IMR-90 (cell line): ENCODE data around the gene PLD2. TPM values are rescaled to one million over a fixed set of nuclear protein-coding genes. Genes with fewer than 3 reads are reported as not detected.

Source experiments
- ATAC-seq: fragments of 200-7000 bp; cut with Tn5 transposase; 2 replicates; pipeline ENCODE4 v1.9.1; 2020; ENCODE audit warnings: low read depth, mild to moderate bottlenecking, moderate library complexity
- BruUV-seq: library from RNA; stranded (reverse); fragments of 400-500 nt; replicated peaks from 2 replicates; lab custom pipeline; 2021; lab: Mats Ljungman, UMichigan
- CTCF ChIA-PET: fragments of 300-600 bp; formaldehyde crosslinking; extraction: SDS; loops from one replicate; lab custom pipeline; 2021; ENCODE audit warnings: antibody characterized with exemption; lab: Yijun Ruan, JAX
- POLR2A ChIA-PET: fragments of 300-600 bp; sonication (Branson Sonifier 250); formaldehyde crosslinking; loops from one replicate; lab custom pipeline; 2022; ENCODE audit warnings: antibody characterized with exemption; ENCODE audit not compliant: unreplicated experiment; lab: Charles Lee
- DNase-seq: peaks from one replicate; pipeline ENCODE4 v3.0.0; 2013
- H2AFZ ChIP-seq: replicated peaks from 2 replicates; pipeline ENCODE3; 2013; ENCODE audit warnings: low read length, mild to moderate bottlenecking; ENCODE audit not compliant: poor library complexity
- H2AK5ac ChIP-seq: 2 replicates; pipeline ENCODE4 v1.6.1; 2013; ENCODE audit warnings: low read depth, low read length, inconsistent platforms
- H2AK9ac ChIP-seq: replicated peaks from 2 replicates; pipeline ENCODE3; 2013; ENCODE audit warnings: mild to moderate bottlenecking, low read depth, low read length, moderate library complexity; ENCODE audit not compliant: poor library complexity
- H2BK120ac ChIP-seq: 2 replicates; pipeline ENCODE4 v1.6.1; 2013; ENCODE audit warnings: low read depth, low read length, inconsistent platforms
- H2BK15ac ChIP-seq: 3 replicates; pipeline ENCODE4 v1.6.1; 2013; ENCODE audit warnings: low read depth, low read length, inconsistent platforms
- H2BK20ac ChIP-seq: 2 replicates; pipeline ENCODE4 v1.6.1; 2013; ENCODE audit warnings: low read depth, mild to moderate bottlenecking, inconsistent platforms, low read length, moderate library complexity
- H2BK5ac ChIP-seq: 2 replicates; pipeline ENCODE4 v1.6.1; 2013; ENCODE audit warnings: mild to moderate bottlenecking, low read depth, low read length, inconsistent platforms; ENCODE audit not compliant: poor library complexity, severe bottlenecking
- H3K14ac ChIP-seq: replicated peaks from 2 replicates; pipeline ENCODE4 v1.6.1; 2013; ENCODE audit warnings: low read depth, low read length, inconsistent platforms
- H3K18ac ChIP-seq: 2 replicates; pipeline ENCODE4 v1.6.1; 2013; ENCODE audit warnings: low read depth, low read length, control low read depth
- H3K23ac ChIP-seq: 2 replicates; pipeline ENCODE4 v1.6.1; 2013; ENCODE audit warnings: low read depth, low read length, inconsistent platforms
- H3K27ac ChIP-seq: 2 replicates; pipeline ENCODE4 v1.5.1; 2013; ENCODE audit warnings: mild to moderate bottlenecking, control low read depth, low read length; ENCODE audit not compliant: insufficient read depth
- H3K27me3 ChIP-seq: 2 replicates; pipeline ENCODE4 v1.6.1; 2013; ENCODE audit warnings: low read length; ENCODE audit not compliant: control insufficient read depth, insufficient read depth
- H3K36me3 ChIP-seq: 2 replicates; pipeline ENCODE4 v1.6.1; 2013; ENCODE audit warnings: low read length, mixed read lengths; ENCODE audit not compliant: control insufficient read depth, insufficient read depth
- H3K4ac ChIP-seq: 2 replicates; pipeline ENCODE4 v1.6.1; 2013; ENCODE audit warnings: low read depth, low read length, inconsistent platforms
- H3K4me1 ChIP-seq: 2 replicates; pipeline ENCODE4 v1.6.1; 2013; ENCODE audit warnings: low read length, mixed read lengths; ENCODE audit not compliant: control insufficient read depth, insufficient read depth
- H3K4me2 ChIP-seq: 2 replicates; pipeline ENCODE4 v1.6.1; 2013; ENCODE audit warnings: low read depth, mild to moderate bottlenecking, control low read depth, low read length, moderate library complexity
- H3K4me3 ChIP-seq: 2 replicates; pipeline ENCODE4 v1.5.1; 2013; ENCODE audit warnings: low read depth, mild to moderate bottlenecking, control low read depth, low read length, moderate library complexity; ENCODE audit not compliant: insufficient read depth
- H3K56ac ChIP-seq: 2 replicates; pipeline ENCODE4 v1.6.1; 2013; ENCODE audit warnings: low read length, inconsistent platforms; ENCODE audit not compliant: insufficient read depth; ENCODE audit errors: extremely low read depth
- H3K79me1 ChIP-seq, 2 experiments: 2 replicates each; pipeline ENCODE4 v1.6.1; 2013; ENCODE audit warnings: low read length in 2 of 2, inconsistent platforms in 1 of 2, low read depth in 1 of 2
- H3K9ac ChIP-seq: 2 replicates; pipeline ENCODE4 v1.6.1; 2013; ENCODE audit warnings: low read depth, low read length, control low read depth
- H3K9me1 ChIP-seq: 2 replicates; pipeline ENCODE4 v1.6.1; 2013; ENCODE audit warnings: low read length, inconsistent platforms; ENCODE audit not compliant: insufficient read depth
- H3K9me3 ChIP-seq: 2 replicates; pipeline ENCODE4 v1.6.1; 2013; ENCODE audit warnings: low read length; ENCODE audit not compliant: control insufficient read depth, insufficient read depth
- H4K20me1 ChIP-seq: 2 replicates; pipeline ENCODE4 v1.6.1; 2013; ENCODE audit warnings: low read length, inconsistent platforms; ENCODE audit not compliant: insufficient read depth
- H4K5ac ChIP-seq: 2 replicates; pipeline ENCODE4 v1.6.1; 2013; ENCODE audit warnings: mild to moderate bottlenecking, low read depth, low read length, control low read depth
- H4K8ac ChIP-seq, 2 experiments: 2 replicates each; pipeline ENCODE4 v1.6.1; 2013; ENCODE audit warnings: low read depth in 2 of 2, low read length in 2 of 2, control low read depth in 1 of 2, inconsistent platforms in 1 of 2
- H4K91ac ChIP-seq: 2 replicates; pipeline ENCODE4 v1.6.1; 2013; ENCODE audit warnings: low read depth, low read length, inconsistent platforms; ENCODE audit not compliant: insufficient read depth
- CHD1 ChIP-seq: IDR thresholded peaks from 2 replicates; pipeline ENCODE4 v1.6.1; 2012; ENCODE audit warnings: low read depth, low read length, improper control_type of control experiment
- MAZ ChIP-seq: IDR thresholded peaks from 2 replicates; pipeline ENCODE4 v1.6.1; 2012; ENCODE audit warnings: low read depth, mild to moderate bottlenecking, low read length, improper control_type of control experiment, moderate library complexity, borderline replicate concordance
- RAD21 ChIP-seq: IDR thresholded peaks from 2 replicates; pipeline ENCODE4 v1.6.1; 2012; ENCODE audit warnings: low read length, improper control_type of control experiment
- SMC3 ChIP-seq: fragments of 150-350 bp; IDR thresholded peaks from 2 replicates; pipeline ENCODE4 v1.6.1; 2016; ENCODE audit warnings: low read depth, mild to moderate bottlenecking, antibody characterized with exemption, low read length, moderate library complexity
- WGBS, 2 experiments: methylation state at CpG; one replicate each; pipeline versions ENCODE4 v1.1.5 to v1.1.7; 2013; ENCODE audit warnings: missing lambda C conversion rate in 2 of 2; ENCODE audit not compliant: insufficient read length in 1 of 2; ENCODE audit errors: extremely low coverage in 2 of 2; 5-methylcytosine and 5-hydroxymethylcytosine counted together
- dilution Hi-C: fragments of 300-500 bp; cut with HindIII; formaldehyde crosslinking; loops from one replicate; pipeline ENCODE4 v1.14.3; 2018; ENCODE audit warnings: low sequenced_read_pairs; ENCODE audit not compliant: unreplicated experiment
- in situ Hi-C: fragments of 300-500 bp; cut with MboI; formaldehyde crosslinking; loops from 3 replicates; pipeline ENCODE4 v1.14.3; 2019; ENCODE audit warnings: low sequenced_read_pairs, inconsistent platforms, mixed read lengths
- intact Hi-C: fragments of 100-400 bp; cut with micrococcal nuclease; formaldehyde crosslinking; loops from 2 replicates; pipeline ENCODE4 v1.10.0; 2022
- polyA plus RNA-seq, 3 experiments: library from polyadenylated mRNA; depleted of rRNA; stranded (reverse); fragments of >200 nt; gene quantifications; 2 replicates each; pipeline ENCODE4 v1.2.3, GENCODE V29; 2012; ENCODE audit warnings: low replicate concordance in 1 of 3
- total RNA-seq: library from RNA; depleted of rRNA; stranded (reverse); fragments of >200 nt; gene quantifications from 2 replicates; pipeline ENCODE4 v1.2.3, GENCODE V29; 2012
- TF ChIP-seq, protein P1 (sequence below): conservative IDR thresholded peaks from 2 replicates; pipeline ENCODE4 v1.5.1; 2012; ENCODE audit warnings: mild to moderate bottlenecking, low read depth, low read length, improper control_type of control experiment

Gene PLD2
- total and polyA plus RNA-seq, 2 of the 4 experiments (the other 2 are of a cell fraction): 12.5 to 28.0 TPM

DNA sequence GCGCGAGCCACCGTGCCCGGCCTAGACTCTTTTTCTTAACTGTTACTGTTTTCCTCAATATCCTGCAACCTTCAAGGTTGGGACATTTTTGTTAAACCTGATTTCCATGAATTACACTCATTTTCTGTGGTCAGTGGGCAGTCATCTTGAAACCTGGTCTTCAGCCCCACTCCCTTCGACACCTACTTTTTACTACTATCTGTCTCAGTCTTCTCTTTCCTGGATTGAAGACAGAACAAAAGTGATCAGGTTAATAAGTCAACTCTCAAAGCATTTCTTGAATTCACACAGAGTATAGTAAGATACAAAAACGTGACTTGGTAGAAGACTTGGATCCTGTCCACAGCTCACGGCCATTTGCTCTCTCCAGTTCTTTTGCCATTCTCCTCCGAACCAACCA lies 32.3 kb downstream of the PLD2 start:
- Histone ChIP-seq H3K23ac (peak overlapping the region; percentile 48; the same call in 1 of the 2 replicates), H3K9me3 (no peaks in the 10 kb centered on the region), H2BK5ac (no peak overlapping the region), H3K9me1 (peaks cover 48% of the 10 kb centered on the region), H3K18ac (no peak overlapping the region), H4K5ac (no peak overlapping the region), H2AK5ac (peak overlapping the region; percentile 44; the same call in 1 of the 2 replicates), H3K14ac (peak overlapping the region; percentile 59), H3K4me3 (no peak overlapping the region), H3K27me3 (no peaks in the 10 kb centered on the region), H4K8ac (no peak overlapping the region), H2BK20ac (no peak overlapping the region), H3K9ac (no peak overlapping the region), H3K4me1 (peaks cover 19% of the 10 kb centered on the region), H3K56ac (no peak overlapping the region), H2AK9ac (no peak overlapping the region), H3K36me3 (peaks cover 5% of the 10 kb centered on the region; the same call in 1 of the 2 replicates), H2AFZ (no peak overlapping the region), H3K27ac (peak overlapping the region; percentile 30; the same call in 1 of the 2 replicates), H3K4me2 (no peak overlapping the region), H4K20me1 (peaks cover 73% of the 10 kb centered on the region), H3K79me1 (peaks cover 40 to 84% of the 10 kb centered on the region in 2 experiments), H3K4ac (peak overlapping the region; percentile 52), H4K91ac (no peak overlapping the region), H2BK120ac (peak overlapping the region; percentile 27), H2BK15ac (0 out of 3 replicates have a peak overlapping the region, but pooled peaks have one; percentile 53)
- intact Hi-C loops: no loop called here
- no TSS peak for BruUV-seq
- in situ Hi-C loops: no loop called here
- ChIA-PET CTCF (no interaction called here), POLR2A (no interaction called here)
- no CpG with 5 or more reads among the region's 8 CpGs for WGBS, 2 experiments
- TF ChIP-seq RAD21: no peak
- no peak for TF ChIP-seq CHD1
- no peak for TF ChIP-seq SMC3
- TF ChIP-seq, protein P1, sequence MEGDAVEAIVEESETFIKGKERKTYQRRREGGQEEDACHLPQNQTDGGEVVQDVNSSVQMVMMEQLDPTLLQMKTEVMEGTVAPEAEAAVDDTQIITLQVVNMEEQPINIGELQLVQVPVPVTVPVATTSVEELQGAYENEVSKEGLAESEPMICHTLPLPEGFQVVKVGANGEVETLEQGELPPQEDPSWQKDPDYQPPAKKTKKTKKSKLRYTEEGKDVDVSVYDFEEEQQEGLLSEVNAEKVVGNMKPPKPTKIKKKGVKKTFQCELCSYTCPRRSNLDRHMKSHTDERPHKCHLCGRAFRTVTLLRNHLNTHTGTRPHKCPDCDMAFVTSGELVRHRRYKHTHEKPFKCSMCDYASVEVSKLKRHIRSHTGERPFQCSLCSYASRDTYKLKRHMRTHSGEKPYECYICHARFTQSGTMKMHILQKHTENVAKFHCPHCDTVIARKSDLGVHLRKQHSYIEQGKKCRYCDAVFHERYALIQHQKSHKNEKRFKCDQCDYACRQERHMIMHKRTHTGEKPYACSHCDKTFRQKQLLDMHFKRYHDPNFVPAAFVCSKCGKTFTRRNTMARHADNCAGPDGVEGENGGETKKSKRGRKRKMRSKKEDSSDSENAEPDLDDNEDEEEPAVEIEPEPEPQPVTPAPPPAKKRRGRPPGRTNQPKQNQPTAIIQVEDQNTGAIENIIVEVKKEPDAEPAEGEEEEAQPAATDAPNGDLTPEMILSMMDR: no peak
- no peak for TF ChIP-seq MAZ
- ATAC-seq (no peak), DNase-seq (no peak)
- dilution Hi-C loops: no loop called here
